Measurements from ENCODE around the gene VPS13D.

The VPS13D gene

GRCh38 chr1:12477936-12478611, 248.2 kb downstream of the VPS13D start:
- no peak for DNase-seq

GRCh38 chr1:12478612-12478985, 248.8 kb downstream of the VPS13D start:
- DNase-seq: no peak

- DNase-seq: no peak
These were observed 249.5 kb downstream of the VPS13D start for GRCh38 chr1:12479311-12479710.

- DNase-seq: no peak
These were observed 250.2 kb downstream of the VPS13D start for GRCh38 chr1:12480041-12480440.

GRCh38 chr1:12480748-12481362, 251.0 kb downstream of the VPS13D start:
- DNase-seq: peak; percentile 9

GRCh38 chr1:12481928-12482327, 252.1 kb downstream of the VPS13D start:
- no peak for DNase-seq

GRCh38 chr1:12482988-12483387, 253.2 kb downstream of the VPS13D start:
- DNase-seq: no peak

- DNase-seq: no peak
These were observed 255.6 kb downstream of the VPS13D start for GRCh38 chr1:12485231-12486058.

- no peak for DNase-seq
These were observed 256.2 kb downstream of the VPS13D start for GRCh38 chr1:12486059-12486341.

GRCh38 chr1:12486401-12487005, 256.7 kb downstream of the VPS13D start:
- no peak for DNase-seq

GRCh38 chr1:12487520-12487919, 257.7 kb downstream of the VPS13D start:
- DNase-seq: no peak

- DNase-seq: no peak
These were observed 259.0 kb downstream of the VPS13D start for GRCh38 chr1:12488666-12489354.

- DNase-seq: no peak
These were observed 260.8 kb downstream of the VPS13D start for GRCh38 chr1:12490532-12491142.

GRCh38 chr1:12491656-12492055, 261.8 kb downstream of the VPS13D start:
- DNase-seq: no peak

- no peak for DNase-seq
These were observed 265.9 kb downstream of the VPS13D start for GRCh38 chr1:12495725-12496124.

GRCh38 chr1:12496154-12496961, 266.5 kb downstream of the VPS13D start:
- no peak for DNase-seq

GRCh38 chr1:12499539-12500240, 269.9 kb downstream of the VPS13D start:
- no peak for DNase-seq

- no peak for DNase-seq
These were observed 271.8 kb downstream of the VPS13D start for GRCh38 chr1:12501661-12502060.

GRCh38 chr1:12502336-12503109, 272.7 kb downstream of the VPS13D start:
- DNase-seq: no peak

GRCh38 chr1:12503709-12504108, 273.9 kb downstream of the VPS13D start:
- DNase-seq: no peak

Measured in RPMI8226 (cell line).